GM10266 (cell line): ENCODE results near the gene VLDLR.

Experiments
- DNase-seq: peaks from one replicate; pipeline ENCODE4 v3.0.0; 2012; ENCODE audit errors: extremely low spot score
- CTCF ChIP-seq: IDR thresholded peaks from 2 replicates; pipeline ENCODE4 v1.5.1; 2012; ENCODE audit warnings: mild to moderate bottlenecking, low read depth; ENCODE audit not compliant: control insufficient read depth, insufficient read depth; ENCODE audit errors: missing control alignments

The VLDLR gene

DNA sequence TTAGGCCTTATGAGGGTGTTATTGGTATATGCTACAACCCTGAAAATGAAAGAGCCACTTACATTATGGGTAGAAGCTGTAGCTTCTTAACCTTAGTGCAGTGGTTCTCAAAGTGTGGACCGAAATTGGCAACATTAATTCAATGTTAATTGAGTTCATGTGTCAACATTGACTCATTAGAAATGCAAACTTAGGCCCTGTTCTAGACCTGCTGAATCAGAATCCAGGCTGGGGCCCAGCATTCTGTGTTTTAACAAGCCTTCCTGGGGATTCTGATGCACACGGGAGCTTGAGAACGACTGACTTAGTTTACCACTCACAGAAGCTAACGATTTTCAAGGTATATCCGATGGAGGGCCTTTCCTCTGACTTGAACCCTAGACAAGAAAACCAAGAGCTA is 7.3 kb downstream of the VLDLR start:
- TF ChIP-seq CTCF = no peak
- no peak for DNase-seq

GRCh38 chr9:2630158-2630557 is 8.6 kb downstream of the VLDLR start:
- no peak for TF ChIP-seq CTCF
- DNase-seq = no peak

DNA sequence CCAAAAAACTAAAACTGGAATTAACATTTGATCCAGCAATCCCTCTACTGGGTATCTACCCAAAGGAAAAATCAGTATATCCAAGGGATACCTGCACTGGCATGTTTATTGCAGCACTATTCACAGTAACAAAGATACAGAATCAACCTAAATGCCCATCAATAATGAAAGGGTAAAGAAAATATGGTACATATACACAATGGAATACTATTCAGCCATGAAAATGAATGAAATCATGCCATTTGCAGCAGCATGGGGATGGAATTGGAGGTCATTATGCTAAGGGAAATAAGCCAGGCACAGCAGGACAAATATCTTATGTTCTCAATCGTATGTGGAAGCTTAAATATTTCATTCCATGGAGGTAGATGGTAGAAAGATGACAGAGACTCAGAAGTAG is 9.7 kb downstream of the VLDLR start:
- DNase-seq = no peak
- no peak for TF ChIP-seq CTCF

GRCh38 chr9:2634153-2634552 is 12.6 kb downstream of the VLDLR start:
- no peak for TF ChIP-seq CTCF
- DNase-seq = no peak

- DNase-seq = no peak
- TF ChIP-seq CTCF = no peak
These were observed 13.2 kb downstream of the VLDLR start for GRCh38 chr9:2634818-2635217.

DNA sequence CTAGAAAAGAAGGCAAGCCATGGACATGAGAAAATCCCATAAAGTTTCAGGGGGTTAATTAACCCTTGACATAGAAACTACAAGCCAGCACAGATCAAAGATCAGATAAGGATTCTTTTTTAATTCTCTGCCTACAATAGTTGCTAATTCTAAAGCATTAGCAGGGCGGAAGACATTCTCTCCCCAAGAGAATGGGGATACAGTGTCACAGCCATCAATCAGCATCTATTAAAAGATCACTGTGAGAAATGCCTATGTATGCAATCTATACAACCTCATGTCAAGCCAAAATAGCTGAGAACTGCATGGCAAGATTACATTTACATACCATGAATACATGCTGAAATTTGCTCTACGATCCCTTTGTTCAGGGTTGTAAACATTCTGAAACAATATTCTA is 14.3 kb downstream of the VLDLR start:
- no peak for TF ChIP-seq CTCF
- DNase-seq = no peak

DNA sequence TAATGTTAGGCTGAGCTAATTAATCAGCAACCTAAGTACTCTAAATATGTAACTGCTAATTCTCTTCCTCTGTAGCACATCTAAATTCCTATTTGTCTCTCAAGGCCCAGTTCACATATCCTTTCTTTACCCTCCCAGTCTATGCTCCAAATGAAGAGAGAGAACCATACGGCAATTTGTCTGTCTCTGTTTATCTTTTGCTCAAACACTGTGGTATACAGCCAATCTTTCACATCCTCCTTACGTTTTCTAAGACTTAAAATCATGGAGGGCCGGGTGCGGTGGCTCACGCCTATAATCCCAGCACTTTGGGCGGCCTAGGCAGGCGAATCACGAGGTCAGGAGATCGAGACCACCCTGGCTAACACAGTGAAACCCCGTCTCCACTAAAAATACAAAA is 15.8 kb downstream of the VLDLR start:
- DNase-seq = no peak
- TF ChIP-seq CTCF = no peak
